OCI-LY1 (cell line): Measurements from ENCODE around the gene USP49.

Experiments used
- H2AFZ ChIP-seq: fragments of 200-600 bp; sonication (generic), shearing (Covaris generic); 2 replicates; pipeline ENCODE4 v1.6.0; 2014; ENCODE audit warnings: antibody characterized with exemption, mild to moderate bottlenecking, low read length
- H3F3A ChIP-seq: fragments of 200-600 bp; sonication (generic), shearing (Covaris generic); 2 replicates; pipeline ENCODE4 v1.6.0; 2014; ENCODE audit warnings: mild to moderate bottlenecking, antibody characterized with exemption, low read length, moderate library complexity; ENCODE audit not compliant: insufficient read depth
- H3K27ac ChIP-seq: fragments of 200-600 bp; sonication (generic); 2 replicates; pipeline ENCODE4 v1.5.1; 2014; ENCODE audit warnings: low read length, mixed run types, mild to moderate bottlenecking, low read depth; ENCODE audit not compliant: poor library complexity, severe bottlenecking
- H3K27me3 ChIP-seq: fragments of 200-600 bp; sonication (generic); 2 replicates; pipeline ENCODE4 v1.6.0; 2014; ENCODE audit warnings: antibody characterized with exemption, mild to moderate bottlenecking, low read length, moderate library complexity; ENCODE audit not compliant: insufficient read depth
- H3K36me3 ChIP-seq: fragments of 200-600 bp; sonication (generic); 2 replicates; pipeline ENCODE4 v1.6.1; 2014; ENCODE audit warnings: mild to moderate bottlenecking, antibody characterized with exemption, low read length, moderate library complexity, mixed read lengths; ENCODE audit not compliant: insufficient read depth
- H3K4me1 ChIP-seq: fragments of 200-600 bp; sonication (generic); 2 replicates; pipeline ENCODE4 v1.5.1; 2014; ENCODE audit warnings: mild to moderate bottlenecking, low read length, moderate library complexity; ENCODE audit not compliant: insufficient read depth, severe bottlenecking
- H3K4me2 ChIP-seq: fragments of 200-600 bp; sonication (generic), shearing (Covaris generic); 2 replicates; pipeline ENCODE4 v1.6.1; 2014; ENCODE audit warnings: low read length
- H3K4me3 ChIP-seq: fragments of 200-600 bp; sonication (generic); 2 replicates; pipeline ENCODE4 v1.5.1; 2014; ENCODE audit warnings: low read length, low read depth, mild to moderate bottlenecking, mixed read lengths; ENCODE audit not compliant: poor library complexity, severe bottlenecking
- H3K79me2 ChIP-seq: fragments of 200-600 bp; shearing (Covaris generic); 2 replicates; pipeline ENCODE4 v1.6.1; 2016; ENCODE audit warnings: mixed run types, low read length, mixed read lengths; ENCODE audit not compliant: insufficient read depth
- H3K9ac ChIP-seq: fragments of 200-600 bp; sonication (generic), shearing (Covaris generic); 2 replicates; pipeline ENCODE4 v1.6.1; 2014; ENCODE audit warnings: mild to moderate bottlenecking, low read length, mixed read lengths
- H3K9me2 ChIP-seq: fragments of 200-600 bp; sonication (generic), shearing (Covaris generic); 2 replicates; pipeline ENCODE4 v1.6.1; 2014; ENCODE audit warnings: low read depth, mild to moderate bottlenecking, low read length, mixed read lengths
- H3K9me3 ChIP-seq: fragments of 200-600 bp; shearing (Covaris generic); 2 replicates; pipeline ENCODE4 v1.6.1; 2014; ENCODE audit warnings: low read length, mixed read lengths
- H4K20me1 ChIP-seq: fragments of 200-600 bp; sonication (generic), shearing (Covaris generic); 2 replicates; pipeline ENCODE4 v1.6.0; 2016; ENCODE audit warnings: mild to moderate bottlenecking, low read length; ENCODE audit not compliant: insufficient read depth
- EZH2 ChIP-seq: fragments of 200-600 bp; sonication (generic), shearing (Covaris generic); IDR thresholded peaks from 2 replicates; pipeline ENCODE4 v1.8.0; 2017; ENCODE audit warnings: borderline replicate concordance, mixed run types, mild to moderate bottlenecking, antibody characterized with exemption, low read length, moderate library complexity, mixed read lengths
- TF ChIP-seq, protein P1 (sequence below): fragments of 200-600 bp; sonication (generic), shearing (Covaris generic); IDR thresholded peaks from 2 replicates; pipeline ENCODE4 v1.5.1; 2017; ENCODE audit warnings: mild to moderate bottlenecking, antibody characterized with exemption, low read length, moderate library complexity, mixed read lengths

USP49 gene

GRCh38 chr6:41791984-41792383, 103.2 kb downstream of the USP49 start:
- H3K9ac ChIP-seq, result no peak overlapping the region
- H3K9me2 ChIP-seq, result no peaks in the 10 kb centered on the region
- H3K27me3 ChIP-seq, result no peaks in the 10 kb centered on the region
- H3K4me2 ChIP-seq, result no peak overlapping the region
- H3K27ac ChIP-seq, result no peak overlapping the region
- H2AFZ ChIP-seq, result no peak overlapping the region
- H3K36me3 ChIP-seq, result peaks cover 43% of the 10 kb centered on the region
- peaks cover 12% of the 10 kb centered on the region for H3K4me1 ChIP-seq
- no peak overlapping the region for H3K4me3 ChIP-seq
- H4K20me1 ChIP-seq, result no peaks in the 10 kb centered on the region
- H3K9me3 ChIP-seq, result no peaks in the 10 kb centered on the region
- H3K79me2 ChIP-seq, result peaks cover 10% of the 10 kb centered on the region
- no peak for TF ChIP-seq EZH2
- TF ChIP-seq, protein P1, sequence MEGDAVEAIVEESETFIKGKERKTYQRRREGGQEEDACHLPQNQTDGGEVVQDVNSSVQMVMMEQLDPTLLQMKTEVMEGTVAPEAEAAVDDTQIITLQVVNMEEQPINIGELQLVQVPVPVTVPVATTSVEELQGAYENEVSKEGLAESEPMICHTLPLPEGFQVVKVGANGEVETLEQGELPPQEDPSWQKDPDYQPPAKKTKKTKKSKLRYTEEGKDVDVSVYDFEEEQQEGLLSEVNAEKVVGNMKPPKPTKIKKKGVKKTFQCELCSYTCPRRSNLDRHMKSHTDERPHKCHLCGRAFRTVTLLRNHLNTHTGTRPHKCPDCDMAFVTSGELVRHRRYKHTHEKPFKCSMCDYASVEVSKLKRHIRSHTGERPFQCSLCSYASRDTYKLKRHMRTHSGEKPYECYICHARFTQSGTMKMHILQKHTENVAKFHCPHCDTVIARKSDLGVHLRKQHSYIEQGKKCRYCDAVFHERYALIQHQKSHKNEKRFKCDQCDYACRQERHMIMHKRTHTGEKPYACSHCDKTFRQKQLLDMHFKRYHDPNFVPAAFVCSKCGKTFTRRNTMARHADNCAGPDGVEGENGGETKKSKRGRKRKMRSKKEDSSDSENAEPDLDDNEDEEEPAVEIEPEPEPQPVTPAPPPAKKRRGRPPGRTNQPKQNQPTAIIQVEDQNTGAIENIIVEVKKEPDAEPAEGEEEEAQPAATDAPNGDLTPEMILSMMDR, result no peak
- H3F3A ChIP-seq, result no peaks in the 10 kb centered on the region

DNA sequence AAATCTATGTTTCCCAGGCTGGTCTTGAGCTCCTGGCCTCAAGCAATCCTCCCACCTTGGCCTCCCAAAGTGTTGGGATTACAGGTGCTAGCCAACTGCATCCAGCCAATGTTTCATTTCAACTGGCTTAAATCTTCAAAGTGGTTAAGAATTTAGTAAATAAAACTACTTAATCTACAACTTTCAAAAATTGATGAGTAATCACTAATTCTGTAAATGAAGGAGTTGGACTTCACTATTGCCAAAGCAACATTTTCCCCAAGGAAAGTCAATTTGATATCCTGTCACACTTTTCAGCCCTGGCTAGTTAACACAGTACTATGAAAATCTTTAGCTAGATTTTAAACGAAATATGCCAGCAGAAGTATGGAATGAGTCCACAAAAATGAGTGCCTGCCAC, 103.9 kb downstream of the USP49 start:
- Histone ChIP-seq H3K79me2 (peaks cover 10% of the 10 kb centered on the region), H2AFZ (no peak overlapping the region), H3K9ac (no peak overlapping the region), H3K4me3 (no peak overlapping the region), H3K27ac (no peak overlapping the region), H3K36me3 (peaks cover 38% of the 10 kb centered on the region), H4K20me1 (no peaks in the 10 kb centered on the region), H3K27me3 (no peaks in the 10 kb centered on the region), H3K4me1 (peaks cover 12% of the 10 kb centered on the region), H3F3A (no peaks in the 10 kb centered on the region), H3K9me2 (no peaks in the 10 kb centered on the region), H3K4me2 (no peak overlapping the region), H3K9me3 (no peaks in the 10 kb centered on the region)
- no peak for TF ChIP-seq EZH2
- TF ChIP-seq, protein P1, result no peak

- no peak overlapping the region for H3K4me3 ChIP-seq
- H2AFZ ChIP-seq, result no peak overlapping the region
- peaks cover 10% of the 10 kb centered on the region for H3K79me2 ChIP-seq
- H3K27me3 ChIP-seq, result no peaks in the 10 kb centered on the region
- H3K4me2 ChIP-seq, result no peak overlapping the region
- H3K27ac ChIP-seq, result no peak overlapping the region
- no peaks in the 10 kb centered on the region for H3F3A ChIP-seq
- H3K9me3 ChIP-seq, result no peaks in the 10 kb centered on the region
- H4K20me1 ChIP-seq, result no peaks in the 10 kb centered on the region
- no peak overlapping the region for H3K9ac ChIP-seq
- no peaks in the 10 kb centered on the region for H3K9me2 ChIP-seq
- TF ChIP-seq EZH2, result no peak
- peaks cover 18% of the 10 kb centered on the region for H3K4me1 ChIP-seq
- peaks cover 37% of the 10 kb centered on the region for H3K36me3 ChIP-seq
These were observed 105.1 kb downstream of the USP49 start for GRCh38 chr6:41790045-41790444.

DNA sequence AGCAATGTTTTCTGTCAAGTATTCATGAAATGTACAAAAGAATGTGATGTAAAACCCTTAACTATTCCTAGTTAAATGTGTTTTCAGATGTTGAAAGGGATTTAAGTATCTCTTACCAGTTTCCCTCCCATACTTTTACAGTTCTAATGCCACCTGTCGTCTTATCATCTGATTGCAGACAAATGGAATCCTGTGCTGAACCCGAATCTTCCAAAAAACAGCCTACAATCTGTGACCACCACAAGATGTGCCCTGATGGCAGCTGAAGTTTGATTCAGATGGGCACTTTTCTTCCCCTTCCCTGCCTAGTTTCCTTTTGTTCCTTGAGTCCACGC, 105.8 kb downstream of the USP49 start:
- H3K36me3 ChIP-seq, result peaks cover 37% of the 10 kb centered on the region
- no peaks in the 10 kb centered on the region for H3F3A ChIP-seq
- peaks cover 18% of the 10 kb centered on the region for H3K4me1 ChIP-seq
- H3K9me3 ChIP-seq, result no peaks in the 10 kb centered on the region
- H3K9ac ChIP-seq, result no peak overlapping the region
- H2AFZ ChIP-seq, result no peak overlapping the region
- no peaks in the 10 kb centered on the region for H3K27me3 ChIP-seq
- H3K27ac ChIP-seq, result no peak overlapping the region
- H4K20me1 ChIP-seq, result no peaks in the 10 kb centered on the region
- no peaks in the 10 kb centered on the region for H3K9me2 ChIP-seq
- no peak for TF ChIP-seq EZH2
- TF ChIP-seq, protein P1, result no peak
- H3K4me3 ChIP-seq, result no peak overlapping the region
- no peak overlapping the region for H3K4me2 ChIP-seq
- H3K79me2 ChIP-seq, result peaks cover 10% of the 10 kb centered on the region
